ENCODE measurements around the gene TNIP1. TPM values are rescaled to one million over a fixed set of nuclear protein-coding genes. Genes with fewer than 3 reads are reported as not detected.

Gene TNIP1
- total RNA-seq, 2 experiments from 2014 or later = 132 to 138 TPM

- DNase-seq (no peak), ATAC-seq (no peak)
- CTCF ChIA-PET = interaction anchor here (1.1 to 8.1 kb wide), 5 partner anchors 45 to 112 kb away, joined by 3 to 297 read pairs (median 5); no protein-coding TSS in a partner anchor
- H3K4me1 Mint-ChIP-seq (ENCODE audit: low read depth) = peaks cover 14% of the 10 kb centered on the region
- H3K27me3 Mint-ChIP-seq (ENCODE audit: low read depth) = no peaks in the 10 kb centered on the region
- POLR2A ChIA-PET = no interaction called here
- H3K27ac Mint-ChIP-seq = no peak overlapping the region
- no peaks in the 10 kb centered on the region for H3K9me3 Mint-ChIP-seq (ENCODE audit: insufficient read depth)
- no peak overlapping the region for H3K4me3 Mint-ChIP-seq
- peaks cover 54% of the 10 kb centered on the region for H3K36me3 Mint-ChIP-seq (ENCODE audit: low read depth)
Measured at GRCh38 chr5:151053796-151054462, 26.9 kb downstream of the TNIP1 start.

GRCh38 chr5:151052836-151053235, 28.0 kb downstream of the TNIP1 start:
- H3K4me3 Mint-ChIP-seq = no peak overlapping the region
- ChIA-PET POLR2A (interaction anchor here (1.2 kb wide), 1 partner anchor 10 kb away, joined by 4 read pairs; no protein-coding TSS in a partner anchor), CTCF (interaction anchor here (0.7 to 8.1 kb wide), 12 partner anchors 8 to 264 kb away, joined by 3 to 297 read pairs (median 17); partner anchors contain the start of gene TNIP1)
- H3K4me1 Mint-ChIP-seq (ENCODE audit: low read depth) = peaks cover 14% of the 10 kb centered on the region
- H3K36me3 Mint-ChIP-seq (ENCODE audit: low read depth) = peaks cover 56% of the 10 kb centered on the region
- no peak for ATAC-seq
- H3K27ac Mint-ChIP-seq = peak overlapping the region; percentile 60
- no peaks in the 10 kb centered on the region for H3K9me3 Mint-ChIP-seq (ENCODE audit: insufficient read depth)
- no peak for DNase-seq
- H3K27me3 Mint-ChIP-seq (ENCODE audit: low read depth) = no peaks in the 10 kb centered on the region

GRCh38 chr5:151051931-151052608, 28.8 kb downstream of the TNIP1 start:
- H3K4me1 Mint-ChIP-seq (ENCODE audit: low read depth) = peaks cover 14% of the 10 kb centered on the region
- ATAC-seq = peak; percentile 21
- no peak for DNase-seq
- no peaks in the 10 kb centered on the region for H3K27me3 Mint-ChIP-seq (ENCODE audit: low read depth)
- H3K27ac Mint-ChIP-seq = peak overlapping the region; percentile 60
- peaks cover 59% of the 10 kb centered on the region for H3K36me3 Mint-ChIP-seq (ENCODE audit: low read depth)
- H3K4me3 Mint-ChIP-seq = no peak overlapping the region
- POLR2A ChIA-PET = interaction anchor here (1.0 to 1.2 kb wide), 2 partner anchors 10 to 200 kb away, joined by 3 to 4 read pairs; partner anchors contain the start of gene GM2A
- no peaks in the 10 kb centered on the region for H3K9me3 Mint-ChIP-seq (ENCODE audit: insufficient read depth)
- CTCF ChIA-PET = interaction anchor here (0.7 to 8.1 kb wide), 31 partner anchors 9 to 320 kb away, joined by 3 to 297 read pairs (median 5); partner anchors contain the start of genes ANXA6, GM2A, SMIM3 and TNIP1

- Mint-ChIP-seq H3K4me1 (ENCODE audit: low read depth) (peaks cover 14% of the 10 kb centered on the region), H3K27ac (peak overlapping the region; percentile 40), H3K9me3 (ENCODE audit: insufficient read depth) (no peaks in the 10 kb centered on the region), H3K36me3 (ENCODE audit: low read depth) (peaks cover 55% of the 10 kb centered on the region), H3K4me3 (no peak overlapping the region), H3K27me3 (ENCODE audit: low read depth) (no peaks in the 10 kb centered on the region)
- peak; percentile 84 for ATAC-seq
- peak; percentile 83 for DNase-seq
- CTCF ChIA-PET = interaction anchor here (0.6 to 8.1 kb wide), 32 partner anchors 8 to 319 kb away, joined by 3 to 297 read pairs (median 5); partner anchors contain the start of genes ANXA6, GM2A, SMIM3 and TNIP1
- POLR2A ChIA-PET = interaction anchor here (1.0 to 1.3 kb wide), 4 partner anchors 11 to 201 kb away, joined by 3 to 4 read pairs (median 4); partner anchors contain the start of gene GM2A
Measured at GRCh38 chr5:151051066-151051930, 29.5 kb downstream of the TNIP1 start.

GRCh38 chr5:151048526-151048925, 32.3 kb downstream of the TNIP1 start:
- Mint-ChIP-seq H3K4me1 (ENCODE audit: low read depth) (peaks cover 14% of the 10 kb centered on the region), H3K4me3 (no peak overlapping the region), H3K27me3 (ENCODE audit: low read depth) (no peaks in the 10 kb centered on the region), H3K36me3 (ENCODE audit: low read depth) (peaks cover 53% of the 10 kb centered on the region), H3K27ac (no peak overlapping the region), H3K9me3 (ENCODE audit: insufficient read depth) (no peaks in the 10 kb centered on the region)
- ATAC-seq (no peak), DNase-seq (no peak)
- CTCF ChIA-PET = interaction anchor here (0.8 to 8.1 kb wide), 13 partner anchors 9 to 202 kb away, joined by 3 to 297 read pairs (median 6); partner anchors contain the start of gene IRGM
- POLR2A ChIA-PET = interaction anchor here (0.6 to 1.0 kb wide), 2 partner anchors 66 to 753 kb away, joined by 3 read pairs; no protein-coding TSS in a partner anchor

GRCh38 chr5:151047814-151048425, 32.9 kb downstream of the TNIP1 start:
- no peak overlapping the region for H3K27ac Mint-ChIP-seq
- peak; percentile 46 for DNase-seq
- POLR2A ChIA-PET = interaction anchor here (1.0 kb wide), 1 partner anchor 67 kb away, joined by 3 read pairs; no protein-coding TSS in a partner anchor
- no peaks in the 10 kb centered on the region for H3K27me3 Mint-ChIP-seq (ENCODE audit: low read depth)
- no peaks in the 10 kb centered on the region for H3K9me3 Mint-ChIP-seq (ENCODE audit: insufficient read depth)
- peak; percentile 79 for ATAC-seq
- no peak overlapping the region for H3K4me3 Mint-ChIP-seq
- peaks cover 16% of the 10 kb centered on the region for H3K4me1 Mint-ChIP-seq (ENCODE audit: low read depth)
- peaks cover 54% of the 10 kb centered on the region for H3K36me3 Mint-ChIP-seq (ENCODE audit: low read depth)
- CTCF ChIA-PET = interaction anchor here (0.8 to 8.1 kb wide), 17 partner anchors 9 to 176 kb away, joined by 3 to 297 read pairs (median 5); partner anchors contain the start of gene CCDC69

GRCh38 chr5:151042453-151043093, 38.3 kb downstream of the TNIP1 start:
- CTCF ChIA-PET = interaction anchor here (0.9 to 2.6 kb wide), 4 partner anchors 9 to 122 kb away, joined by 3 to 12 read pairs (median 6); no protein-coding TSS in a partner anchor
- Mint-ChIP-seq H3K27ac (no peak overlapping the region), H3K27me3 (ENCODE audit: low read depth) (no peaks in the 10 kb centered on the region), H3K4me1 (ENCODE audit: low read depth) (peaks cover 7% of the 10 kb centered on the region), H3K36me3 (ENCODE audit: low read depth) (peaks cover 61% of the 10 kb centered on the region), H3K4me3 (no peak overlapping the region), H3K9me3 (ENCODE audit: insufficient read depth) (no peaks in the 10 kb centered on the region)
- DNase-seq (no peak), ATAC-seq (no peak)
- POLR2A ChIA-PET = no interaction called here

- Mint-ChIP-seq H3K4me3 (no peak overlapping the region), H3K27ac (no peak overlapping the region), H3K9me3 (ENCODE audit: insufficient read depth) (no peaks in the 10 kb centered on the region), H3K27me3 (ENCODE audit: low read depth) (no peaks in the 10 kb centered on the region), H3K4me1 (ENCODE audit: low read depth) (peaks cover 7% of the 10 kb centered on the region), H3K36me3 (ENCODE audit: low read depth) (peaks cover 60% of the 10 kb centered on the region)
- ChIA-PET CTCF (interaction anchor here (0.9 to 2.6 kb wide), 5 partner anchors 10 to 123 kb away, joined by 3 to 12 read pairs (median 7); no protein-coding TSS in a partner anchor), POLR2A (no interaction called here)
- DNase-seq (no peak), ATAC-seq (no peak)
Measured at GRCh38 chr5:151041577-151042268, 39.1 kb downstream of the TNIP1 start.

- Mint-ChIP-seq H3K27me3 (ENCODE audit: low read depth) (no peaks in the 10 kb centered on the region), H3K27ac (no peak overlapping the region), H3K4me1 (ENCODE audit: low read depth) (peaks cover 7% of the 10 kb centered on the region), H3K4me3 (no peak overlapping the region), H3K9me3 (ENCODE audit: insufficient read depth) (no peaks in the 10 kb centered on the region), H3K36me3 (ENCODE audit: low read depth) (peaks cover 62% of the 10 kb centered on the region)
- ATAC-seq (no peak), DNase-seq (no peak)
- POLR2A ChIA-PET = no interaction called here
- CTCF ChIA-PET = interaction anchor here (1.3 to 2.1 kb wide), 3 partner anchors 11 to 86 kb away, joined by 6 to 12 read pairs (median 7); no protein-coding TSS in a partner anchor
Measured at GRCh38 chr5:151040211-151040747, 40.6 kb downstream of the TNIP1 start.

GRCh38 chr5:151039665-151040064, 41.2 kb downstream of the TNIP1 start:
- ATAC-seq (no peak), DNase-seq (no peak)
- H3K4me3 Mint-ChIP-seq = no peak overlapping the region
- no peaks in the 10 kb centered on the region for H3K27me3 Mint-ChIP-seq (ENCODE audit: low read depth)
- no peaks in the 10 kb centered on the region for H3K9me3 Mint-ChIP-seq (ENCODE audit: insufficient read depth)
- ChIA-PET POLR2A (no interaction called here), CTCF (interaction anchor here (0.8 to 1.6 kb wide), 2 partner anchors 8 to 76 kb away, joined by 4 to 6 read pairs; no protein-coding TSS in a partner anchor)
- H3K27ac Mint-ChIP-seq = no peak overlapping the region
- H3K4me1 Mint-ChIP-seq (ENCODE audit: low read depth) = peaks cover 7% of the 10 kb centered on the region
- peaks cover 63% of the 10 kb centered on the region for H3K36me3 Mint-ChIP-seq (ENCODE audit: low read depth)

Data from activated CD8-positive, alpha-beta T cell treated with anti-CD3 and anti-CD28 coated beads, Interleukin-2, amount 10 ng/mL, durations not matched to agents 7 days and 5 days (primary cell).